DOHH2 (cell line): ENCODE results near the gene AHRR.

Experiments used
- EZH2phosphoT487 ChIP-seq: fragments of 200-600 bp; sonication (generic); IDR thresholded peaks from 2 replicates; pipeline ENCODE4 v1.6.1; 2017; ENCODE audit warnings: borderline replicate concordance, mild to moderate bottlenecking, antibody characterized with exemption, low read length, moderate library complexity, mixed read lengths
- TF ChIP-seq, protein P1 (sequence below): fragments of 200-600 bp; sonication (generic); IDR thresholded peaks from one replicate; pipeline ENCODE4 v1.5.1; 2014; ENCODE audit warnings: antibody characterized with exemption, mild to moderate bottlenecking, low read depth, low read length; ENCODE audit not compliant: poor library complexity, severe bottlenecking

DNA sequence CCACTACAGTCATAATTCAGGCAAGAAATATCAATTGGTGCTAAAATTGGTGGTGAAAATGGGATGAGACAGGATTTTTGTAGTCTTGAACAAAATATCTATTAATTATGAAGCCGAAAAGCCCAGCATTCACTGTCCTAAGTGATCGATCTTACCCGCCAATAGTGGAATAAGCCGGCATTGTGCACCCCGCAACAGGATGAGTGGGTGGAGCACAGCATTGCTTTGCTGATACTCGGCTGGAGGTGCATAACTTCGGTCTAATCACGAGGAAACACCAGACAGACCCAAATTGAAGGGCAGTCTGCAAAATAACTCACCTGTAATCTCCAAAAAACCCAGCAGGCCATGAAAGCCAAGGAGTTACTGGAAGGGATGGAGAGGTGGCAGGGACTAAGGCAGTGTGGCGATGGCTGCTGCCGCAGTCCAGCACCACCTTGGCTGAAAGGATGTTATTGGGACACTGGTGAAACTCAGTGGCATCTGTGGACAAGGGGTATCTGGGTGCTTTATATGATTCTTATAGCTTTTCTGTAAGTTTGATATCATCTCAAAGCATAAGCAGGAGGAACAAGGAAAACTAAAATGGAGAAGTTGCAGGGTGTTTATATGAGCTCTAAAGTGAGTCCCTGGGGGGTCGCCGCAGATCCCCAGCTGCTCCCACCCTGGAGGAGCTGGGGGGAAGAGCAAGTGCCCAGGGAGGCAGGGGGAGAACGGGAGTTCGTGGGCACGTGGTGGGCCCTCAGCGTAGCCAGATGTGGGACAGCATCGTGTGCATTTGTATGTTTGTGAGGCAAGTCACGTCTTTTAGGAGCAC is 45.2 kb downstream of the AHRR start:
- TF ChIP-seq, protein P1, sequence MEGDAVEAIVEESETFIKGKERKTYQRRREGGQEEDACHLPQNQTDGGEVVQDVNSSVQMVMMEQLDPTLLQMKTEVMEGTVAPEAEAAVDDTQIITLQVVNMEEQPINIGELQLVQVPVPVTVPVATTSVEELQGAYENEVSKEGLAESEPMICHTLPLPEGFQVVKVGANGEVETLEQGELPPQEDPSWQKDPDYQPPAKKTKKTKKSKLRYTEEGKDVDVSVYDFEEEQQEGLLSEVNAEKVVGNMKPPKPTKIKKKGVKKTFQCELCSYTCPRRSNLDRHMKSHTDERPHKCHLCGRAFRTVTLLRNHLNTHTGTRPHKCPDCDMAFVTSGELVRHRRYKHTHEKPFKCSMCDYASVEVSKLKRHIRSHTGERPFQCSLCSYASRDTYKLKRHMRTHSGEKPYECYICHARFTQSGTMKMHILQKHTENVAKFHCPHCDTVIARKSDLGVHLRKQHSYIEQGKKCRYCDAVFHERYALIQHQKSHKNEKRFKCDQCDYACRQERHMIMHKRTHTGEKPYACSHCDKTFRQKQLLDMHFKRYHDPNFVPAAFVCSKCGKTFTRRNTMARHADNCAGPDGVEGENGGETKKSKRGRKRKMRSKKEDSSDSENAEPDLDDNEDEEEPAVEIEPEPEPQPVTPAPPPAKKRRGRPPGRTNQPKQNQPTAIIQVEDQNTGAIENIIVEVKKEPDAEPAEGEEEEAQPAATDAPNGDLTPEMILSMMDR, result no peak
- no peak for TF ChIP-seq EZH2phosphoT487
